Measurements from ENCODE around the gene STIMATE. TPM values are rescaled to one million over a fixed set of nuclear protein-coding genes. Genes with fewer than 3 reads are reported as not detected.

STIMATE gene
- total and polyA plus RNA-seq, 4 donors: 14.0 to 24.4 (median 20.9) TPM

DNA sequence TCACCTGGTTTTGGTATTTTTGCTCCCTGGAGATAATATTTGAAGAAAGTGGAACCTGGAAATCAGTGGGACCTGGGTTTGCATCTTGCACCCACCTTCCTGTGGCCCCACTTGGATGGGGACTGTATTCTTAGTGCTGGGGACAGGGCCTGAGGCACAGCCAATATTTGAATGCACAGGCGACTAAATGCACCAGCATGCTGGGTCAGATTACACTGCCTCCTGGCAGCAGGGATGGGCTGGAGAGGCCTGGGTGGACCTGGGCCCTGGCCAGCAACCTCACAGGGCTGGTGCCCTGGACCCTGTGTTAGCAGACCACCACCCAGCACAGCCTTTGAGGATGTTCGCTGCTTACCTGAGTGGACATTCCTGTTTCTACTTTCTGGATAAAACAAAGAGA, 77.4 kb downstream of the STIMATE start:
- no peaks in the 10 kb centered on the region for H3K27me3 ChIP-seq (ENCODE audit: control insufficient read depth in 4 of 4, insufficient read depth in 4 of 4, low read length in 3 of 4)
- DNase-seq (ENCODE audit: low spot score): no peak
- H3K4me1 ChIP-seq (ENCODE audit: control insufficient read depth in 4 of 4, insufficient read depth in 4 of 4, low read length in 3 of 4): peaks cover 2 to 85% (median 72%) of the 10 kb centered on the region in 4 donors
- H3K4me3 ChIP-seq (ENCODE audit: low read depth in 1 of 3, low read length in 3 of 3): no peak overlapping the region
- H3K36me3 ChIP-seq (ENCODE audit: control insufficient read depth in 4 of 4, insufficient read depth in 3 of 4, low read depth in 1 of 4, low read length in 3 of 4): peaks cover 24 to 86% (median 71%) of the 10 kb centered on the region in 4 donors
- peak overlapping the region in 1 of 2 donors; percentile 16 for H3K27ac ChIP-seq (ENCODE audit: low read depth in 1 of 2, low read length in 2 of 2)
- WGBS: 79% methylated on average over 2 of the region's 2 CpGs
- TF ChIP-seq, protein P1, sequence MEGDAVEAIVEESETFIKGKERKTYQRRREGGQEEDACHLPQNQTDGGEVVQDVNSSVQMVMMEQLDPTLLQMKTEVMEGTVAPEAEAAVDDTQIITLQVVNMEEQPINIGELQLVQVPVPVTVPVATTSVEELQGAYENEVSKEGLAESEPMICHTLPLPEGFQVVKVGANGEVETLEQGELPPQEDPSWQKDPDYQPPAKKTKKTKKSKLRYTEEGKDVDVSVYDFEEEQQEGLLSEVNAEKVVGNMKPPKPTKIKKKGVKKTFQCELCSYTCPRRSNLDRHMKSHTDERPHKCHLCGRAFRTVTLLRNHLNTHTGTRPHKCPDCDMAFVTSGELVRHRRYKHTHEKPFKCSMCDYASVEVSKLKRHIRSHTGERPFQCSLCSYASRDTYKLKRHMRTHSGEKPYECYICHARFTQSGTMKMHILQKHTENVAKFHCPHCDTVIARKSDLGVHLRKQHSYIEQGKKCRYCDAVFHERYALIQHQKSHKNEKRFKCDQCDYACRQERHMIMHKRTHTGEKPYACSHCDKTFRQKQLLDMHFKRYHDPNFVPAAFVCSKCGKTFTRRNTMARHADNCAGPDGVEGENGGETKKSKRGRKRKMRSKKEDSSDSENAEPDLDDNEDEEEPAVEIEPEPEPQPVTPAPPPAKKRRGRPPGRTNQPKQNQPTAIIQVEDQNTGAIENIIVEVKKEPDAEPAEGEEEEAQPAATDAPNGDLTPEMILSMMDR (IDR thresholded peaks at IDR 0.05; ENCODE audit: low read depth, low read length, missing input control): no peak
- no peaks in the 10 kb centered on the region for H3K9me3 ChIP-seq (ENCODE audit: control insufficient read depth in 4 of 4, low read length in 3 of 4)
- H3K9ac ChIP-seq (ENCODE audit: low read depth in 1 of 2, low read length in 2 of 2): no peak overlapping the region

DNA sequence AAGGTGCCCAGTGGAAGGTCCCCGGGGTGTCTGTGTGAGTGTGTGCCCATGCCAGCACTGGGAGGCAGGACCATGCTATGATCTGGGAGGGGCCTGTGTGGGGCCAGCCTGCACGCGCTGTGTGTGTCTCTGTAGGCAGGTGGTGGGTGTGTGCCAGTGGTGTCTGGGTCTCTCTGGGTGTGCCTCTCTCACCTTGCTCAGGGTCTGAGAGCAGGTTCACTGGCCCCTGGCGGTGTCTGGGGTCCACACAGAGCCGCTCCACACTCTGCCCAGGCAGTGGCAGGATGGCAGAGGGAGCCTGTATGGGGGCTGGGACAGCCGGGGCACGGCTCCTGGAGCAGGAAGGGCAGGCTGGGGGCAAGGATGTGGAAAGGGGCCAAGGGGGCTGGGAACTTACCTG, 79.5 kb downstream of the STIMATE start:
- DNase-seq (ENCODE audit: low spot score): no peak
- no peak for TF ChIP-seq RAD21 (IDR thresholded peaks at IDR 0.05)
- TF ChIP-seq JUND (IDR thresholded peaks at IDR 0.05): no peak
- TF ChIP-seq RXRA (IDR thresholded peaks at IDR 0.05): no peak
- TF ChIP-seq FOXA2 (IDR thresholded peaks at IDR 0.05): no peak
- TF ChIP-seq, protein P2, sequence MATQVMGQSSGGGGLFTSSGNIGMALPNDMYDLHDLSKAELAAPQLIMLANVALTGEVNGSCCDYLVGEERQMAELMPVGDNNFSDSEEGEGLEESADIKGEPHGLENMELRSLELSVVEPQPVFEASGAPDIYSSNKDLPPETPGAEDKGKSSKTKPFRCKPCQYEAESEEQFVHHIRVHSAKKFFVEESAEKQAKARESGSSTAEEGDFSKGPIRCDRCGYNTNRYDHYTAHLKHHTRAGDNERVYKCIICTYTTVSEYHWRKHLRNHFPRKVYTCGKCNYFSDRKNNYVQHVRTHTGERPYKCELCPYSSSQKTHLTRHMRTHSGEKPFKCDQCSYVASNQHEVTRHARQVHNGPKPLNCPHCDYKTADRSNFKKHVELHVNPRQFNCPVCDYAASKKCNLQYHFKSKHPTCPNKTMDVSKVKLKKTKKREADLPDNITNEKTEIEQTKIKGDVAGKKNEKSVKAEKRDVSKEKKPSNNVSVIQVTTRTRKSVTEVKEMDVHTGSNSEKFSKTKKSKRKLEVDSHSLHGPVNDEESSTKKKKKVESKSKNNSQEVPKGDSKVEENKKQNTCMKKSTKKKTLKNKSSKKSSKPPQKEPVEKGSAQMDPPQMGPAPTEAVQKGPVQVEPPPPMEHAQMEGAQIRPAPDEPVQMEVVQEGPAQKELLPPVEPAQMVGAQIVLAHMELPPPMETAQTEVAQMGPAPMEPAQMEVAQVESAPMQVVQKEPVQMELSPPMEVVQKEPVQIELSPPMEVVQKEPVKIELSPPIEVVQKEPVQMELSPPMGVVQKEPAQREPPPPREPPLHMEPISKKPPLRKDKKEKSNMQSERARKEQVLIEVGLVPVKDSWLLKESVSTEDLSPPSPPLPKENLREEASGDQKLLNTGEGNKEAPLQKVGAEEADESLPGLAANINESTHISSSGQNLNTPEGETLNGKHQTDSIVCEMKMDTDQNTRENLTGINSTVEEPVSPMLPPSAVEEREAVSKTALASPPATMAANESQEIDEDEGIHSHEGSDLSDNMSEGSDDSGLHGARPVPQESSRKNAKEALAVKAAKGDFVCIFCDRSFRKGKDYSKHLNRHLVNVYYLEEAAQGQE (IDR thresholded peaks at IDR 0.05): no peak
- TF ChIP-seq NR2F2 (IDR thresholded peaks at IDR 0.05): no peak
- no peak for TF ChIP-seq HNF4A (conservative IDR thresholded peaks at IDR 0.05)
- TF ChIP-seq, protein P3, sequence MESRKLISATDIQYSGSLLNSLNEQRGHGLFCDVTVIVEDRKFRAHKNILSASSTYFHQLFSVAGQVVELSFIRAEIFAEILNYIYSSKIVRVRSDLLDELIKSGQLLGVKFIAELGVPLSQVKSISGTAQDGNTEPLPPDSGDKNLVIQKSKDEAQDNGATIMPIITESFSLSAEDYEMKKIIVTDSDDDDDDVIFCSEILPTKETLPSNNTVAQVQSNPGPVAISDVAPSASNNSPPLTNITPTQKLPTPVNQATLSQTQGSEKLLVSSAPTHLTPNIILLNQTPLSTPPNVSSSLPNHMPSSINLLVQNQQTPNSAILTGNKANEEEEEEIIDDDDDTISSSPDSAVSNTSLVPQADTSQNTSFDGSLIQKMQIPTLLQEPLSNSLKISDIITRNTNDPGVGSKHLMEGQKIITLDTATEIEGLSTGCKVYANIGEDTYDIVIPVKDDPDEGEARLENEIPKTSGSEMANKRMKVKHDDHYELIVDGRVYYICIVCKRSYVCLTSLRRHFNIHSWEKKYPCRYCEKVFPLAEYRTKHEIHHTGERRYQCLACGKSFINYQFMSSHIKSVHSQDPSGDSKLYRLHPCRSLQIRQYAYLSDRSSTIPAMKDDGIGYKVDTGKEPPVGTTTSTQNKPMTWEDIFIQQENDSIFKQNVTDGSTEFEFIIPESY (IDR thresholded peaks at IDR 0.05): no peak
- TF ChIP-seq, protein P1 (IDR thresholded peaks at IDR 0.05; ENCODE audit: low read depth, low read length, missing input control): no peak
- TF ChIP-seq HNF4G (IDR thresholded peaks at IDR 0.05): no peak
- TF ChIP-seq GABPA (IDR thresholded peaks at IDR 0.05 in 1 of 2, conservative IDR thresholded peaks at IDR 0.05 in 1 of 2): no peak
- TF ChIP-seq FOXA1 (IDR thresholded peaks at IDR 0.05): no peak
- no peak for TF ChIP-seq YY1 (IDR thresholded peaks at IDR 0.05)
- no peak for TF ChIP-seq TAF1 (conservative IDR thresholded peaks at IDR 0.05)
- Histone ChIP-seq H3K4me3 (ENCODE audit: low read depth in 1 of 3, low read length in 3 of 3) (no peak overlapping the region), H3K4me1 (ENCODE audit: control insufficient read depth in 4 of 4, insufficient read depth in 4 of 4, low read length in 3 of 4) (peaks cover 0 to 85% (median 69%) of the 10 kb centered on the region in 4 donors), H3K27me3 (ENCODE audit: control insufficient read depth in 4 of 4, insufficient read depth in 4 of 4, low read length in 3 of 4) (no peaks in the 10 kb centered on the region), H3K9ac (ENCODE audit: low read depth in 1 of 2, low read length in 2 of 2) (no peak overlapping the region), H3K36me3 (ENCODE audit: control insufficient read depth in 4 of 4, insufficient read depth in 3 of 4, low read depth in 1 of 4, low read length in 3 of 4) (peaks cover 16 to 78% (median 65%) of the 10 kb centered on the region in 4 donors), H3K27ac (ENCODE audit: low read depth in 1 of 2, low read length in 2 of 2) (no peak overlapping the region), H3K9me3 (ENCODE audit: control insufficient read depth in 4 of 4, low read length in 3 of 4) (no peaks in the 10 kb centered on the region)
- WGBS: 82% methylated on average over 7 of the region's 7 CpGs
